Esophagus (tissue), 2 donors: ENCODE results near the gene DOCK2. TPM values are rescaled to one million over a fixed set of nuclear protein-coding genes. Genes with fewer than 3 reads are reported as not detected.
"Not testable (repeated sequence)": the region's sequence is repeated elsewhere in the genome, so short reads cannot be mapped to it uniquely, and the experiment has no call there.

ENCODE experiments used
- H3K27ac ChIP-seq, 2 donors: one replicate each; pipeline ENCODE4 v1.5.1; 2013; ENCODE audit warnings: low read depth in 2 of 2, mild to moderate bottlenecking in 2 of 2, inconsistent platforms in 1 of 2, low read length in 1 of 2, moderate library complexity in 1 of 2
- H3K27me3 ChIP-seq, 2 donors: one replicate each; pipeline ENCODE4 v1.6.1; 2013; ENCODE audit warnings: low read length in 2 of 2, control low read depth in 1 of 2, mild to moderate bottlenecking in 1 of 2; ENCODE audit not compliant: insufficient read depth in 2 of 2, control insufficient read depth in 1 of 2
- H3K36me3 ChIP-seq, 2 donors: one replicate each; pipeline ENCODE4 v1.6.1; 2013; ENCODE audit warnings: low read length in 1 of 2; ENCODE audit not compliant: control insufficient read depth in 2 of 2, insufficient read depth in 2 of 2
- H3K4me1 ChIP-seq, 2 donors: one replicate each; pipeline ENCODE4 v1.6.1; 2013; ENCODE audit warnings: low read length in 1 of 2; ENCODE audit not compliant: control insufficient read depth in 2 of 2, insufficient read depth in 2 of 2
- H3K4me3 ChIP-seq, 2 donors: one replicate each; pipeline ENCODE4 v1.5.1; 2013; ENCODE audit warnings: low read length in 2 of 2, mild to moderate bottlenecking in 2 of 2, low read depth in 1 of 2, moderate library complexity in 1 of 2
- H3K9me3 ChIP-seq, 2 donors: one replicate each; pipeline ENCODE4 v1.6.1; 2013; ENCODE audit warnings: mild to moderate bottlenecking in 2 of 2, low read depth in 1 of 2, low read length in 1 of 2, moderate library complexity in 1 of 2; ENCODE audit not compliant: control insufficient read depth in 2 of 2, insufficient read depth in 1 of 2
- WGBS, 2 donors: extraction: QIAGEN DNeasy Blood & Tissue Kit; methylation state at CpG; one replicate each; pipeline ENCODE4 v1.1.7; 2013; 5-methylcytosine and 5-hydroxymethylcytosine counted together
- polyA plus RNA-seq, 2 donors: library from polyadenylated mRNA; stranded (reverse); fragments of 200-250 nt; gene quantifications; one replicate each; pipeline ENCODE4 v1.2.3, GENCODE V29; 2013
- donor health status: healthy with polysubstance abuse.
- donor health status: Bipolar disorder and iron deficiency.

The DOCK2 gene
- polyA plus RNA-seq, 2 donors: 0.86 to 1.2 TPM

- H3K4me1 ChIP-seq, H3K27ac ChIP-seq, H3K36me3 ChIP-seq, H3K9me3 ChIP-seq, H3K27me3 ChIP-seq, H3K4me3 ChIP-seq: not testable (repeated sequence)
- WGBS, 2 donors: 92% methylated on average over 6 of the region's 6 CpGs
Observed at GRCh38 chr5:169766943-169767342, 129.9 kb downstream of the DOCK2 start.

- H3K9me3 ChIP-seq: no peaks in the 10 kb centered on the region
- no peak overlapping the region for H3K4me3 ChIP-seq
- no peak overlapping the region for H3K27ac ChIP-seq
- WGBS, 2 donors: 57 to 70% methylated on average over 6 of the region's 6 CpGs
- H3K36me3 ChIP-seq: no peaks in the 10 kb centered on the region
- H3K4me1 ChIP-seq: no peaks in the 10 kb centered on the region
- H3K27me3 ChIP-seq: no peaks in the 10 kb centered on the region
Observed at GRCh38 chr5:169767938-169768337, 130.9 kb downstream of the DOCK2 start.

GRCh38 chr5:169768416-169768815 is 131.3 kb downstream of the DOCK2 start:
- Histone ChIP-seq H3K4me3 (no peak overlapping the region), H3K4me1 (no peaks in the 10 kb centered on the region), H3K27ac (no peak overlapping the region), H3K9me3 (no peaks in the 10 kb centered on the region), H3K36me3 (no peaks in the 10 kb centered on the region), H3K27me3 (no peaks in the 10 kb centered on the region)
- WGBS, 2 donors: 29 to 53% methylated on average over 1 of the region's 1 CpG

- no peak overlapping the region for H3K27ac ChIP-seq
- 68 to 69% methylated on average over 1 of the region's 1 CpG for WGBS, 2 donors
Observed at GRCh38 chr5:169770109-169770508, 133.0 kb downstream of the DOCK2 start.

GRCh38 chr5:169772256-169772655 is 135.2 kb downstream of the DOCK2 start:
- H3K36me3 ChIP-seq: no peaks in the 10 kb centered on the region
- no peaks in the 10 kb centered on the region for H3K9me3 ChIP-seq
- no peaks in the 10 kb centered on the region for H3K27me3 ChIP-seq
- H3K4me1 ChIP-seq: no peaks in the 10 kb centered on the region
- H3K4me3 ChIP-seq: no peak overlapping the region
- no peak overlapping the region for H3K27ac ChIP-seq
- WGBS, 2 donors: 78 to 84% methylated on average over 2 of the region's 2 CpGs

More at GRCh38 chr5:169770109-169770508, 133.0 kb downstream of the DOCK2 start:
- H3K27me3 ChIP-seq: no peaks in the 10 kb centered on the region
- no peaks in the 10 kb centered on the region for H3K36me3 ChIP-seq
- H3K4me1 ChIP-seq: no peaks in the 10 kb centered on the region
- no peak overlapping the region for H3K4me3 ChIP-seq
- no peaks in the 10 kb centered on the region for H3K9me3 ChIP-seq

- WGBS, 2 donors: 72 to 73% methylated on average over 6 of the region's 6 CpGs
- Histone ChIP-seq H3K4me3 (no peak overlapping the region), H3K4me1 (no peaks in the 10 kb centered on the region), H3K36me3 (no peaks in the 10 kb centered on the region), H3K9me3 (no peaks in the 10 kb centered on the region), H3K27ac (no peak overlapping the region), H3K27me3 (no peaks in the 10 kb centered on the region)
Observed at GRCh38 chr5:169772688-169773087, 135.6 kb downstream of the DOCK2 start.

- no peaks in the 10 kb centered on the region for H3K27me3 ChIP-seq
- H3K36me3 ChIP-seq: no peaks in the 10 kb centered on the region
- 58 to 68% methylated on average over 6 of the region's 6 CpGs for WGBS, 2 donors
- H3K4me1 ChIP-seq: peaks cover 0 to 5% of the 10 kb centered on the region in 2 donors
- H3K9me3 ChIP-seq: no peaks in the 10 kb centered on the region
- no peak overlapping the region for H3K4me3 ChIP-seq
- H3K27ac ChIP-seq: no peak overlapping the region
Observed at GRCh38 chr5:169777159-169777558, 140.1 kb downstream of the DOCK2 start.

- Histone ChIP-seq H3K27ac (no peak overlapping the region), H3K4me1 (peaks cover 0 to 5% of the 10 kb centered on the region in 2 donors), H3K9me3 (no peaks in the 10 kb centered on the region), H3K36me3 (no peaks in the 10 kb centered on the region), H3K4me3 (no peak overlapping the region), H3K27me3 (no peaks in the 10 kb centered on the region)
- WGBS, 2 donors: 75 to 78% methylated on average over 7 of the region's 7 CpGs
Observed at GRCh38 chr5:169778622-169779596, 141.8 kb downstream of the DOCK2 start.

GRCh38 chr5:169781420-169782345 is 144.6 kb downstream of the DOCK2 start:
- Histone ChIP-seq H3K36me3 (no peaks in the 10 kb centered on the region), H3K27ac (no peak overlapping the region), H3K4me1 (peaks cover 0 to 5% of the 10 kb centered on the region in 2 donors), H3K27me3 (no peaks in the 10 kb centered on the region), H3K4me3 (no peak overlapping the region), H3K9me3 (no peaks in the 10 kb centered on the region)
- 55 to 59% methylated on average over 6 of the region's 6 CpGs for WGBS, 2 donors
